ENCODE data around the gene ANXA8.
"Not testable (repeated sequence)": the region's sequence is repeated elsewhere in the genome, so short reads cannot be mapped to it uniquely, and the experiment has no call there.

ANXA8 gene

GRCh38 chr10:47483923-47484322, at the start of gene ANXA8:
TSS of gene ANXA8 (minus strand) at chr10:47484115. CDS start at chr10:47483933, 182 bp downstream.
- not testable (repeated sequence) for DNase-seq (ENCODE audit: low read depth in 3 of 3)

- DNase-seq (ENCODE audit: low read depth in 3 of 3): not testable (repeated sequence)
These were observed 39.6 kb upstream of the ANXA8 start, which contains the start of gene AGAP9 for GRCh38 chr10:47523475-47523874. TSS of gene AGAP9 (minus strand) at chr10:47523638. CDS start at chr10:47523526, 112 bp downstream.

GRCh38 chr10:47502313-47502712, 18.4 kb upstream of the ANXA8 start:
- DNase-seq (ENCODE audit: low read depth in 3 of 3): not testable (repeated sequence)

GRCh38 chr10:47494226-47494625, 10.3 kb upstream of the ANXA8 start:
- not testable (repeated sequence) for DNase-seq (ENCODE audit: low read depth in 3 of 3)

GRCh38 chr10:47491600-47491999, 7.7 kb upstream of the ANXA8 start, which contains the start of gene FAM25G:
TSS of gene FAM25G (minus strand) at chr10:47491700. CDS start at chr10:47491674, 26 bp downstream.
- DNase-seq (ENCODE audit: low read depth in 3 of 3): not testable (repeated sequence)

- DNase-seq (ENCODE audit: low read depth in 3 of 3): not testable (repeated sequence)
These were observed 5.7 kb upstream of the ANXA8 start for GRCh38 chr10:47489630-47490029.

- not testable (repeated sequence) for DNase-seq (ENCODE audit: low read depth in 3 of 3)
These were observed 2.0 kb upstream of the ANXA8 start for GRCh38 chr10:47485943-47486342.

GRCh38 chr10:47484786-47485185, 871 bp upstream of the ANXA8 start:
- DNase-seq (ENCODE audit: low read depth in 3 of 3): not testable (repeated sequence)

- not testable (repeated sequence) for DNase-seq (ENCODE audit: low read depth in 3 of 3)
These were observed 1.5 kb downstream of the ANXA8 start for GRCh38 chr10:47482367-47482766.

GRCh38 chr10:47481768-47482181, 2.1 kb downstream of the ANXA8 start:
- DNase-seq (ENCODE audit: low read depth in 3 of 3): not testable (repeated sequence)

GRCh38 chr10:47481182-47481766, 2.6 kb downstream of the ANXA8 start:
- DNase-seq (ENCODE audit: low read depth in 3 of 3): not testable (repeated sequence)

- not testable (repeated sequence) for DNase-seq (ENCODE audit: low read depth in 3 of 3)
These were observed 3.8 kb downstream of the ANXA8 start for GRCh38 chr10:47480133-47480532.

GRCh38 chr10:47478114-47478513, 5.8 kb downstream of the ANXA8 start:
- DNase-seq (ENCODE audit: low read depth in 3 of 3): not testable (repeated sequence)

GRCh38 chr10:47477078-47477477, 6.8 kb downstream of the ANXA8 start:
- DNase-seq (ENCODE audit: low read depth in 3 of 3): not testable (repeated sequence)

GRCh38 chr10:47475101-47475500, 8.8 kb downstream of the ANXA8 start:
- not testable (repeated sequence) for DNase-seq (ENCODE audit: low read depth in 3 of 3)

GRCh38 chr10:47473516-47473915, 10.4 kb downstream of the ANXA8 start:
- not testable (repeated sequence) for DNase-seq (ENCODE audit: low read depth in 3 of 3)

- DNase-seq (ENCODE audit: low read depth in 3 of 3): not testable (repeated sequence)
These were observed 11.3 kb downstream of the ANXA8 start for GRCh38 chr10:47472647-47473046.

- DNase-seq (ENCODE audit: low read depth in 3 of 3): not testable (repeated sequence)
These were observed 11.8 kb downstream of the ANXA8 start for GRCh38 chr10:47472072-47472471.

- not testable (repeated sequence) for DNase-seq (ENCODE audit: low read depth in 3 of 3)
These were observed 15.0 kb downstream of the ANXA8 start for GRCh38 chr10:47468731-47469528.

- not testable (repeated sequence) for DNase-seq (ENCODE audit: low read depth in 3 of 3)
These were observed 16.0 kb downstream of the ANXA8 start for GRCh38 chr10:47467957-47468356.

GRCh38 chr10:47467458-47467857, 16.5 kb downstream of the ANXA8 start:
- DNase-seq (ENCODE audit: low read depth in 3 of 3): not testable (repeated sequence)

GRCh38 chr10:47465216-47465917, 18.5 kb downstream of the ANXA8 start:
- DNase-seq (ENCODE audit: low read depth in 3 of 3): not testable (repeated sequence)
